ENCODE results near the gene LCE1F. TPM values are rescaled to one million over a fixed set of nuclear protein-coding genes. Genes with fewer than 3 reads are reported as not detected.

The LCE1F gene
- not detected in 5 replicates for total RNA-seq (2022; extraction: Qiagen RNA extraction; ENCODE audit: low read depth)

GRCh38 chr1:152774875-152775274 is at the start of gene LCE1F:
LCE1F (plus strand) TSS chr1:152775140; CDS start chr1:152776372, 1,232 bp downstream.

GRCh38 chr1:152757747-152758146 is 17.2 kb upstream of the LCE1F start, which contains the start of gene KPRP:
KPRP (plus strand) TSS chr1:152758025; CDS start chr1:152759589, 1,564 bp downstream.

DNA sequence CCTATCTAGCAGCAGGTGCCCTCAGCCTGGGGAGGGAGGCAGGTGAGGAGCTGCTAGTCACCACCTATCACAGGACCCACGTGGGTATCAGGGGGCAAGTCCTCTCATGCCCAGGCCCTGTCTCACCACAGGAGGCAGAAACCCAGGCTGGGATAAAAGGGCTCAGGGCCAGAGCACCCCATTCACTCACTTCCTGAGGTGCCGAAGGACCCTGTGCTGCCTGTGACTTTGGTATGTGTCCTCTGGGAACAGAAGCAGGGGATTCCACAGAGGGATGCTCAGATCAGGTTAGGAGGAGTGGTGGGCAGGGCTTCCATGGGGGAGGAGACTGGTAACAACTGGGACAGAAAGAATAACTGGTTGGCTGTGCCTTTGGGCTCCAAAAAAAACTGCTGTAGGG is 11.1 kb downstream of the LCE1F start, which contains the start of gene LCE1E:
Gene LCE1E, plus strand, starts transcription at position 181 of the 400 bp plus-strand sequence. CDS start 1,043 bp downstream, outside the sequence.

GRCh38 chr1:152796421-152796820 is 21.5 kb downstream of the LCE1F start, which contains the start of gene LCE1D:
LCE1D (plus strand) TSS chr1:152796721; CDS start chr1:152797795, 1,074 bp downstream.

DNA sequence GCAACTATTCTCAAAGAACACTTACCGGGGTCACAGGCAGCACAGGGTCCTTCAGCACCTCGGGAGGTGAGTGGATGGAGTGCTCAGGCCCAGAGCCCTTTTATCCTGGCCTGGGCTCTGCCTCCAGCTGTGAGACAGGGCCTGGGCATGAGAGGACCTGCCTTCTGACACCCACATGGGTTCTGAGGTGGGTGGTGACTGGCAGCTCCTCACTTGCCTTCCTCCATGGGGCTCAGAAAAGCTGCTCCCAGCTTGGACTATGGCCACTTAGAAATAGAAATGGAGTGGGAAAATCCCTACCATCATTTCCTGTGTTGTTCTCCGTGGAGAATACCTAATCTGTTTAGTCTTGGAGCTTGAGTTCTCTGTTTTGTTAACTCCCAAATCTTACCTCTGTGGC is 31.6 kb downstream of the LCE1F start, which contains the start of gene LCE1C:
Gene LCE1C, minus strand, starts transcription at position 76 of the 400 bp plus-strand sequence. CDS start 1,173 bp downstream, outside the sequence.

GRCh38 chr1:152811671-152812070 is 36.7 kb downstream of the LCE1F start, which contains the start of gene LCE1B:
LCE1B (plus strand) TSS chr1:152811971; CDS start chr1:152812447, 476 bp downstream.

Other genes starting within 250 kb of the LCE1F start
- gene LCE3E, start 208.4 kb upstream of the LCE1F start, total RNA-seq (2022; extraction: Qiagen RNA extraction; ENCODE audit: low read depth), result 0.30 TPM in 1 of 5 replicates, not detected in the others
- gene LCE3D, start 194.6 kb upstream of the LCE1F start, total RNA-seq (2022; extraction: Qiagen RNA extraction; ENCODE audit: low read depth), result 0.96 to 1.3 TPM (median 0.97 TPM) in 3 of 5 replicates, not detected in the others
- gene LCE3C, start 174.9 kb upstream of the LCE1F start, total RNA-seq (2022; extraction: Qiagen RNA extraction; ENCODE audit: low read depth), result not detected in 5 replicates
- gene LCE3B, start 161.3 kb upstream of the LCE1F start, total RNA-seq (2022; extraction: Qiagen RNA extraction; ENCODE audit: low read depth), result not detected in 5 replicates
- gene LCE3A, start 152.0 kb upstream of the LCE1F start, total RNA-seq (2022; extraction: Qiagen RNA extraction; ENCODE audit: low read depth), result not detected in 5 replicates
- not detected in 5 replicates for gene LCE2D, start 111.8 kb upstream of the LCE1F start, total RNA-seq (2022; extraction: Qiagen RNA extraction; ENCODE audit: low read depth)
- not detected in 5 replicates for gene LCE2C, start 99.9 kb upstream of the LCE1F start, total RNA-seq (2022; extraction: Qiagen RNA extraction; ENCODE audit: low read depth)
- gene LCE2B, start 89.0 kb upstream of the LCE1F start, total RNA-seq (2022; extraction: Qiagen RNA extraction; ENCODE audit: low read depth), result not detected in 5 replicates
- not detected in 5 replicates for gene LCE2A, start 76.8 kb upstream of the LCE1F start, total RNA-seq (2022; extraction: Qiagen RNA extraction; ENCODE audit: low read depth)
- gene LCE4A, start 67.0 kb upstream of the LCE1F start, total RNA-seq (2022; extraction: Qiagen RNA extraction; ENCODE audit: low read depth), result not detected in 5 replicates
- gene KPRP, start 17.1 kb upstream of the LCE1F start, total RNA-seq (2022; extraction: Qiagen RNA extraction; ENCODE audit: low read depth), result not detected in 5 replicates
- gene LCE1E, start 11.1 kb downstream of the LCE1F start, total RNA-seq (2022; extraction: Qiagen RNA extraction; ENCODE audit: low read depth), result 0.14 TPM in 1 of 5 replicates, not detected in the others
- gene LCE1D, start 21.6 kb downstream of the LCE1F start, total RNA-seq (2022; extraction: Qiagen RNA extraction; ENCODE audit: low read depth), result not detected in 5 replicates
- not detected in 5 replicates for gene LCE1C, start 31.5 kb downstream of the LCE1F start, total RNA-seq (2022; extraction: Qiagen RNA extraction; ENCODE audit: low read depth)
- gene LCE1B, start 36.8 kb downstream of the LCE1F start, total RNA-seq (2022; extraction: Qiagen RNA extraction; ENCODE audit: low read depth), result not detected in 5 replicates
- gene LCE1A, start 52.3 kb downstream of the LCE1F start, total RNA-seq (2022; extraction: Qiagen RNA extraction; ENCODE audit: low read depth), result not detected in 5 replicates
- gene LCE6A, start 67.7 kb downstream of the LCE1F start, total RNA-seq (2022; extraction: Qiagen RNA extraction; ENCODE audit: low read depth), result not detected in 5 replicates
- gene LCE7A, start 84.9 kb downstream of the LCE1F start, total RNA-seq (2022; extraction: Qiagen RNA extraction; ENCODE audit: low read depth), result not detected in 5 replicates
- gene SMCP, start 103.2 kb downstream of the LCE1F start, total RNA-seq (2022; extraction: Qiagen RNA extraction; ENCODE audit: low read depth), result not detected in 5 replicates
- gene IVL, start 133.4 kb downstream of the LCE1F start, total RNA-seq (2022; extraction: Qiagen RNA extraction; ENCODE audit: low read depth), result 0.08 TPM in 1 of 5 replicates, not detected in the others
- not detected in 5 replicates for gene SPRR5, start 172.1 kb downstream of the LCE1F start, total RNA-seq (2022; extraction: Qiagen RNA extraction; ENCODE audit: low read depth)
- not detected in 5 replicates for gene SPRR4, start 195.5 kb downstream of the LCE1F start, total RNA-seq (2022; extraction: Qiagen RNA extraction; ENCODE audit: low read depth)
- not detected in 5 replicates for gene SPRR1A, start 208.9 kb downstream of the LCE1F start, total RNA-seq (2022; extraction: Qiagen RNA extraction; ENCODE audit: low read depth)
- gene SPRR3, start 226.6 kb downstream of the LCE1F start, total RNA-seq (2022; extraction: Qiagen RNA extraction; ENCODE audit: low read depth), result not detected in 5 replicates